HG03457 (cell line): ENCODE data around the gene ARMH2.

Experiments used
- ATAC-seq: cut with Tn5 transposase; IDR thresholded peaks from one replicate; pipeline ENCODE4 v1.9.1; 2021; ENCODE audit warnings: moderate number of reproducible peaks; ENCODE audit not compliant: unreplicated experiment

ARMH2 gene

GRCh38 chr6:24798740-24799540 is at the start of gene ARMH2:
Gene ARMH2, minus strand, starts transcription at chr6:24798917. Its CDS starts 60 bp downstream, at chr6:24798857.
- ATAC-seq = no peak

- no peak for ATAC-seq
These were observed 49.7 kb upstream of the ARMH2 start for GRCh38 chr6:24848461-24848860.

- no peak for ATAC-seq
These were observed 48.7 kb upstream of the ARMH2 start for GRCh38 chr6:24847402-24847801.

GRCh38 chr6:24845578-24845977 is 46.9 kb upstream of the ARMH2 start:
- no peak for ATAC-seq

- no peak for ATAC-seq
These were observed 46.2 kb upstream of the ARMH2 start for GRCh38 chr6:24844903-24845302.

- no peak for ATAC-seq
These were observed 45.3 kb upstream of the ARMH2 start for GRCh38 chr6:24844061-24844460.

- ATAC-seq = no peak
These were observed 41.5 kb upstream of the ARMH2 start for GRCh38 chr6:24840187-24840586.

- no peak for ATAC-seq
These were observed 40.3 kb upstream of the ARMH2 start for GRCh38 chr6:24838994-24839393.

- ATAC-seq = no peak
These were observed 39.4 kb upstream of the ARMH2 start for GRCh38 chr6:24838081-24838480.

GRCh38 chr6:24836109-24836508 is 37.4 kb upstream of the ARMH2 start:
- no peak for ATAC-seq

- ATAC-seq = no peak
These were observed 35.1 kb upstream of the ARMH2 start for GRCh38 chr6:24833711-24834386.

GRCh38 chr6:24832794-24833193 is 34.1 kb upstream of the ARMH2 start:
- ATAC-seq = no peak

GRCh38 chr6:24831771-24832716 is 33.3 kb upstream of the ARMH2 start:
- no peak for ATAC-seq

- ATAC-seq = no peak
These were observed 30.9 kb upstream of the ARMH2 start for GRCh38 chr6:24829657-24830056.

- ATAC-seq = no peak
These were observed 29.3 kb upstream of the ARMH2 start for GRCh38 chr6:24827970-24828369.

GRCh38 chr6:24827162-24827561 is 28.4 kb upstream of the ARMH2 start:
- no peak for ATAC-seq

GRCh38 chr6:24825130-24825630 is 26.5 kb upstream of the ARMH2 start:
- no peak for ATAC-seq

- ATAC-seq = no peak
These were observed 25.6 kb upstream of the ARMH2 start for GRCh38 chr6:24824142-24824938.

GRCh38 chr6:24823185-24823584 is 24.5 kb upstream of the ARMH2 start:
- no peak for ATAC-seq

- ATAC-seq = no peak
These were observed 24.0 kb upstream of the ARMH2 start for GRCh38 chr6:24822696-24823095.
